ENCODE data around the gene LMO3.
"Not testable (repeated sequence)": the region's sequence is repeated elsewhere in the genome, so short reads cannot be mapped to it uniquely, and the experiment has no call there.

Gene LMO3

GRCh38 chr12:16545836-16546235 is 60.1 kb downstream of the LMO3 start:
- DNase-seq (ENCODE audit: low read depth in 2 of 3, low spot score in 1 of 3): no peak

GRCh38 chr12:16542586-16542985 is 63.4 kb downstream of the LMO3 start:
- no peak for DNase-seq (ENCODE audit: low read depth in 2 of 3, low spot score in 1 of 3)

- not testable (repeated sequence) for DNase-seq (ENCODE audit: low read depth in 2 of 3, low spot score in 1 of 3)
Measured at GRCh38 chr12:16537652-16538051, 68.3 kb downstream of the LMO3 start.

- no peak for DNase-seq (ENCODE audit: low read depth in 2 of 3, low spot score in 1 of 3)
Measured at GRCh38 chr12:16531621-16532020, 74.3 kb downstream of the LMO3 start.

- DNase-seq (ENCODE audit: low read depth in 2 of 3, low spot score in 1 of 3): no peak
Measured at GRCh38 chr12:16530268-16530850, 75.6 kb downstream of the LMO3 start.

- no peak for DNase-seq (ENCODE audit: low read depth in 2 of 3, low spot score in 1 of 3)
Measured at GRCh38 chr12:16526693-16527092, 79.3 kb downstream of the LMO3 start.

- no peak for DNase-seq (ENCODE audit: low read depth in 2 of 3, low spot score in 1 of 3)
Measured at GRCh38 chr12:16524378-16524777, 81.6 kb downstream of the LMO3 start.

GRCh38 chr12:16523951-16524331 is 82.0 kb downstream of the LMO3 start:
- no peak for DNase-seq (ENCODE audit: low read depth in 2 of 3, low spot score in 1 of 3)

GRCh38 chr12:16523284-16523950 is 82.5 kb downstream of the LMO3 start:
- no peak for DNase-seq (ENCODE audit: low read depth in 2 of 3, low spot score in 1 of 3)

- DNase-seq (ENCODE audit: low read depth in 2 of 3, low spot score in 1 of 3): no peak
Measured at GRCh38 chr12:16520328-16520727, 85.6 kb downstream of the LMO3 start.

- DNase-seq (ENCODE audit: low read depth in 2 of 3, low spot score in 1 of 3): no peak
Measured at GRCh38 chr12:16515666-16516065, 90.3 kb downstream of the LMO3 start.

GRCh38 chr12:16513231-16513630 is 92.7 kb downstream of the LMO3 start:
- no peak for DNase-seq (ENCODE audit: low read depth in 2 of 3, low spot score in 1 of 3)

- DNase-seq (ENCODE audit: low read depth in 2 of 3, low spot score in 1 of 3): no peak
Measured at GRCh38 chr12:16509411-16509810, 96.6 kb downstream of the LMO3 start.

GRCh38 chr12:16506394-16506793 is 99.6 kb downstream of the LMO3 start:
- no peak for DNase-seq (ENCODE audit: low read depth in 2 of 3, low spot score in 1 of 3)

GRCh38 chr12:16504200-16504599 is 101.8 kb downstream of the LMO3 start:
- no peak for DNase-seq (ENCODE audit: low read depth in 2 of 3, low spot score in 1 of 3)

GRCh38 chr12:16499611-16500010 is 106.4 kb downstream of the LMO3 start:
- no peak for DNase-seq (ENCODE audit: low read depth in 2 of 3, low spot score in 1 of 3)
